Esophagus squamous epithelium (tissue), 5 donors: Measurements from ENCODE around the gene SCN4A. TPM values are rescaled to one million over a fixed set of nuclear protein-coding genes. Genes with fewer than 3 reads are reported as not detected.
A peak's percentile ranks its signal among the peaks of the same experiment; 100 is the strongest.
"Not testable (repeated sequence)": the region's sequence is repeated elsewhere in the genome, so short reads cannot be mapped to it uniquely, and the experiment has no call there.

Experiments
- DNase-seq: peaks from one replicate; lab custom pipeline; 2025; lab: John Stamatoyannopoulos, UW
- H3K27ac ChIP-seq, 4 donors: fragments of 200-600 bp; sonication (generic); one replicate each; pipeline ENCODE4 v1.5.1; 2016 to 2019; ENCODE audit warnings: mild to moderate bottlenecking in 1 of 4
- H3K27me3 ChIP-seq, 4 donors: fragments of 200-600 bp; sonication (generic); 1 replicate in 3 of 4; 2 replicates in 1 of 4; pipeline versions ENCODE4 v1.5.1 to v1.6.0; 2017 to 2021; ENCODE audit warnings: antibody characterized with exemption in 1 of 4
- H3K36me3 ChIP-seq, 3 donors: fragments of 200-600 bp; sonication (generic); one replicate each; pipeline ENCODE4 v1.5.1; 2016 to 2019
- H3K4me1 ChIP-seq, 3 donors: fragments of 200-600 bp; sonication (generic); one replicate each; pipeline ENCODE4 v1.5.1; 2017 to 2019
- H3K4me3 ChIP-seq, 4 donors: fragments of 200-600 bp; sonication (generic); 1 replicate in 3 of 4; 2 replicates in 1 of 4; pipeline ENCODE4 v1.5.1; 2016 to 2019; ENCODE audit warnings: mild to moderate bottlenecking in 2 of 4, moderate library complexity in 1 of 4
- H3K9me3 ChIP-seq, 3 donors: fragments of 200-600 bp; sonication (generic); one replicate each; pipeline ENCODE4 v1.5.1; 2016 to 2019
- CTCF ChIP-seq, 6 experiments: fragments of 450-650 bp in 4 of 6; fragments of 200-600 bp in 2 of 6; sonication (generic) in 2 of 6; IDR thresholded peaks; one replicate each; pipeline ENCODE4 v1.5.1; 2016 to 2019; ENCODE audit warnings: antibody characterized with exemption in 6 of 6, mild to moderate bottlenecking in 4 of 6, moderate library complexity in 4 of 6
- POLR2A ChIP-seq, 4 donors: fragments of 450-650 bp; IDR thresholded peaks; one replicate each; pipeline ENCODE4 v1.6.1; 2017; ENCODE audit warnings: antibody characterized with exemption in 4 of 4, mild to moderate bottlenecking in 4 of 4, moderate library complexity in 3 of 4
- WGBS, 2 donors: methylation state at CpG; one replicate each; pipeline ENCODE4 v1.1.5; 2018; 5-methylcytosine and 5-hydroxymethylcytosine counted together
- intact Hi-C: fragments of 100-400 bp; cut with DNase I; formaldehyde crosslinking; loops from one replicate; pipeline ENCODE4 v1.15.0; 2022
- total RNA-seq, 4 donors: library from RNA; depleted of rRNA; stranded (reverse); fragments of >200 nt; gene quantifications; one replicate each; pipeline ENCODE4 v1.1.0, GENCODE V29; 2016
- donor health status: DM: yes; HTN: yes; CAD: no.

Gene SCN4A
- total RNA-seq, 4 donors from 2014 or later: under 0.01 to 0.12 TPM; not detected in 2

- Histone ChIP-seq H3K27me3 (peaks cover 0 to 40% (median 0%) of the 10 kb centered on the region in 4 donors), H3K4me1 (peaks cover 0 to 4% (median 0%) of the 10 kb centered on the region in 3 donors), H3K36me3 (no peaks in the 10 kb centered on the region), H3K27ac (no peak overlapping the region), H3K9me3 (no peaks in the 10 kb centered on the region), H3K4me3 (no peak overlapping the region)
- TF ChIP-seq CTCF (IDR thresholded peaks at IDR 0.05): no peak
- TF ChIP-seq POLR2A (IDR thresholded peaks at IDR 0.05): no peak
- intact Hi-C loops: loop anchor here (10.0 kb wide), 1 partner anchor 220 kb away; the partner anchor contains the start of gene ERN1
- WGBS, 2 donors: 86 to 90% methylated on average over 2 to 6 of the region's 7 CpGs
- no peak for DNase-seq
Measured at GRCh38 chr17:63914471-63914870, 58.2 kb downstream of the SCN4A start.

- H3K9me3 ChIP-seq: no peaks in the 10 kb centered on the region
- no peak for DNase-seq
- intact Hi-C loops: loop anchor here (10.0 kb wide), 1 partner anchor 223 kb away; the partner anchor contains the start of gene ERN1
- H3K4me1 ChIP-seq: no peaks in the 10 kb centered on the region
- peaks cover 0 to 26% (median 0%) of the 10 kb centered on the region in 4 donors for H3K27me3 ChIP-seq
- H3K27ac ChIP-seq: no peak overlapping the region
- TF ChIP-seq POLR2A (IDR thresholded peaks at IDR 0.05) (no peak), CTCF (IDR thresholded peaks at IDR 0.05) (peak; percentile 49 to 91 (median 62))
- H3K4me3 ChIP-seq: no peak overlapping the region
- WGBS, 2 donors: 55 to 80% methylated on average over 4 to 5 of the region's 8 CpGs
- no peaks in the 10 kb centered on the region for H3K36me3 ChIP-seq
Measured at GRCh38 chr17:63911657-63912100, 61.0 kb downstream of the SCN4A start.

- no peak for DNase-seq
- peaks cover 0 to 26% (median 0%) of the 10 kb centered on the region in 4 donors for H3K27me3 ChIP-seq
- no peak within 1 kb of the TSS for H3K4me3 ChIP-seq
- intact Hi-C loops: loop anchor here (10.0 kb wide), 1 partner anchor 224 kb away; the partner anchor contains the start of gene ERN1
- no peaks in the 10 kb centered on the region for H3K36me3 ChIP-seq
- TF ChIP-seq CTCF (IDR thresholded peaks at IDR 0.05) (no peak), POLR2A (IDR thresholded peaks at IDR 0.05) (no peak)
- H3K4me1 ChIP-seq: no peaks in the 10 kb centered on the region
- no peaks in the 10 kb centered on the region for H3K9me3 ChIP-seq
- 56 to 77% methylated on average over 14 to 15 of the region's 15 CpGs for WGBS, 2 donors
- no peak within 1 kb of the TSS for H3K27ac ChIP-seq
Measured at GRCh38 chr17:63911041-63911635, 61.6 kb downstream of the SCN4A start, which contains the start of gene CSHL1. CSHL1 (minus strand) TSS chr17:63911258; CDS start chr17:63911196, 62 bp downstream.

- Histone ChIP-seq H3K9me3 (no peaks in the 10 kb centered on the region), H3K36me3 (no peaks in the 10 kb centered on the region), H3K27me3 (peaks cover 0 to 26% (median 0%) of the 10 kb centered on the region in 4 donors), H3K4me1 (no peaks in the 10 kb centered on the region), H3K4me3 (no peak overlapping the region), H3K27ac (no peak overlapping the region)
- TF ChIP-seq POLR2A (IDR thresholded peaks at IDR 0.05): no peak
- no peak for TF ChIP-seq CTCF (IDR thresholded peaks at IDR 0.05)
- intact Hi-C loops: loop anchor here (10.0 kb wide), 1 partner anchor 225 kb away; the partner anchor contains the start of gene ERN1
- 57% methylated on average over 7 of the region's 14 CpGs; no CpG with 5 or more reads in 1 of the 2 donors for WGBS, 2 donors
- no peak for DNase-seq
Measured at GRCh38 chr17:63910096-63910495, 62.6 kb downstream of the SCN4A start.

GRCh38 chr17:63909586-63909985, 63.1 kb downstream of the SCN4A start:
- H3K4me3 ChIP-seq, H3K36me3 ChIP-seq, H3K4me1 ChIP-seq, H3K9me3 ChIP-seq, DNase-seq, intact Hi-C loops, H3K27ac ChIP-seq: not testable (repeated sequence)
- H3K27me3 ChIP-seq: peaks cover 0 to 26% (median 0%) of the 10 kb centered on the region in 4 donors
- 76 to 91% methylated on average over 6 to 9 of the region's 10 CpGs for WGBS, 2 donors
